Measurements from ENCODE around the gene SDK1. TPM values are rescaled to one million over a fixed set of nuclear protein-coding genes. Genes with fewer than 3 reads are reported as not detected.

SDK1 gene
- total and polyA plus RNA-seq, 10 of the 15 experiments (the other 5 are each of a cell fraction or from before 2014, with no cell fraction given), result 0.14 to 0.33 TPM; not detected in 8

GRCh38 chr7:3371601-3372000 lies 70.5 kb downstream of the SDK1 start:
- Histone ChIP-seq H3K27ac (ENCODE audit: control insufficient read depth, insufficient read depth) (no peak overlapping the region), H3K9me3 (replicated peaks; ENCODE audit: control insufficient read depth, insufficient read depth, low read length) (no peaks in the 10 kb centered on the region), H3K4me2 (ENCODE audit: control insufficient read depth, insufficient read depth) (no peak overlapping the region), H3K4me1 (ENCODE audit: control insufficient read depth, insufficient read depth, low read length) (no peaks in the 10 kb centered on the region), H3K36me3 (ENCODE audit: control insufficient read depth in 2 of 2, insufficient read depth in 2 of 2, low read length in 1 of 2) (no peaks in the 10 kb centered on the region), H3K4me3 (no peak overlapping the region), H4K20me1 (ENCODE audit: control insufficient read depth, insufficient read depth) (no peaks in the 10 kb centered on the region), H3K27me3 (replicated peaks in 1 of 2; ENCODE audit: control insufficient read depth in 2 of 2, insufficient read depth in 2 of 2, low read length in 1 of 2) (no peaks in the 10 kb centered on the region), H2AFZ (ENCODE audit: control insufficient read depth, low read depth, low read length) (no peak overlapping the region), H3K79me2 (ENCODE audit: control insufficient read depth, insufficient read depth, low read length) (no peaks in the 10 kb centered on the region), H3K9ac (ENCODE audit: control insufficient read depth, insufficient read depth, low read length) (no peak overlapping the region)
- intact Hi-C loops (cut with micrococcal nuclease; ENCODE audit: unreplicated experiment) (no loop called here), in situ Hi-C loops (cut with MboI) (no loop called here)
- TF ChIP-seq RUNX3 (IDR thresholded peaks at IDR 0.05; ENCODE audit: low read length), result peak; percentile 29; the same call in 1 of the 2 replicates
- no peak for TF ChIP-seq USF2 (IDR thresholded peaks at IDR 0.05; ENCODE audit: borderline replicate concordance, low read depth, low read length)
- no peak for TF ChIP-seq CEBPB (IDR thresholded peaks at IDR 0.05; ENCODE audit: borderline replicate concordance in 1 of 2, low read depth in 2 of 2, low read length in 2 of 2)
- TF ChIP-seq SREBF1 (IDR thresholded peaks at IDR 0.05; ENCODE audit: low read length), result no peak
- no peak for TF ChIP-seq MTA2 (IDR thresholded peaks at IDR 0.05; ENCODE audit: low read depth)
- ChIA-PET POLR2A (no interaction called here), CTCF (no interaction called here), RAD21 (ENCODE audit: unreplicated experiment) (no interaction called here), SMC1A (ENCODE audit: uncharacterized antibody, unreplicated experiment) (interaction anchor here (0.6 kb wide), 1 partner anchor 18 kb away, joined by 3 read pairs; no protein-coding TSS in a partner anchor)
- ATAC-seq (no peak), FAIRE-seq (no peak), DNase-seq (ENCODE audit: low read depth, low spot score) (no peak)
- WGBS (ENCODE audit: insufficient coverage, insufficient replicate concordance, low lambda C conversion rate, missing lambda C conversion rate), result 2% methylated on average over 4 of the region's 4 CpGs
- BruUV-seq (replicated peaks), result no TSS peak

- intact Hi-C loops (cut with micrococcal nuclease; ENCODE audit: unreplicated experiment), result no loop called here
- ChIA-PET CTCF (no interaction called here), POLR2A (no interaction called here), SMC1A (ENCODE audit: uncharacterized antibody, unreplicated experiment) (no interaction called here), RAD21 (ENCODE audit: unreplicated experiment) (no interaction called here)
- Histone ChIP-seq H3K9me3 (replicated peaks; ENCODE audit: control insufficient read depth, insufficient read depth, low read length) (no peaks in the 10 kb centered on the region), H2AFZ (ENCODE audit: control insufficient read depth, low read depth, low read length) (no peak overlapping the region), H4K20me1 (ENCODE audit: control insufficient read depth, insufficient read depth) (no peaks in the 10 kb centered on the region), H3K79me2 (ENCODE audit: control insufficient read depth, insufficient read depth, low read length) (no peaks in the 10 kb centered on the region), H3K27ac (ENCODE audit: control insufficient read depth, insufficient read depth) (no peak overlapping the region), H3K4me2 (ENCODE audit: control insufficient read depth, insufficient read depth) (no peak overlapping the region), H3K4me1 (ENCODE audit: control insufficient read depth, insufficient read depth, low read length) (no peaks in the 10 kb centered on the region), H3K36me3 (ENCODE audit: control insufficient read depth in 2 of 2, insufficient read depth in 2 of 2, low read length in 1 of 2) (no peaks in the 10 kb centered on the region), H3K27me3 (replicated peaks in 1 of 2; ENCODE audit: control insufficient read depth in 2 of 2, insufficient read depth in 2 of 2, low read length in 1 of 2) (no peaks in the 10 kb centered on the region), H3K9ac (ENCODE audit: control insufficient read depth, insufficient read depth, low read length) (no peak overlapping the region), H3K4me3 (no peak overlapping the region)
- ATAC-seq (no peak), DNase-seq (ENCODE audit: low read depth, low spot score) (no peak), FAIRE-seq (no peak)
- in situ Hi-C loops (cut with MboI), result no loop called here
- WGBS (ENCODE audit: insufficient coverage, insufficient replicate concordance, low lambda C conversion rate, missing lambda C conversion rate), result 6% methylated on average over 2 of the region's 2 CpGs
- BruUV-seq (replicated peaks), result no TSS peak
- TF ChIP-seq ZNF217 (IDR thresholded peaks at IDR 0.05), result no peak
- no peak for TF ChIP-seq IRF3 (IDR thresholded peaks at IDR 0.05)
- TF ChIP-seq NR2F1 (conservative IDR thresholded peaks at IDR 0.05), result no peak
- no peak for TF ChIP-seq MEF2B (IDR thresholded peaks at IDR 0.05; ENCODE audit: partially characterized antibody, poor library complexity, severe bottlenecking)
- TF ChIP-seq FOS (IDR thresholded peaks at IDR 0.05; ENCODE audit: borderline replicate concordance, extremely low read depth, insufficient read length), result no peak
- TF ChIP-seq NR2C2 (IDR thresholded peaks at IDR 0.05; ENCODE audit: borderline replicate concordance, control insufficient read depth, insufficient read length, low read depth), result no peak
- TF ChIP-seq MTA3 (IDR thresholded peaks at IDR 0.05; ENCODE audit: borderline replicate concordance, low read length), result no peak
- no peak for TF ChIP-seq DPF2 (IDR thresholded peaks at IDR 0.05)
- TF ChIP-seq SMC3 (IDR thresholded peaks at IDR 0.05; ENCODE audit: borderline replicate concordance, low read length), result no peak
- no peak for TF ChIP-seq ZBED1 (IDR thresholded peaks at IDR 0.05; ENCODE audit: borderline replicate concordance)
- no peak for TF ChIP-seq ZNF384 (IDR thresholded peaks at IDR 0.05; ENCODE audit: borderline replicate concordance, low read depth, low read length)
Measured at GRCh38 chr7:3374239-3374638, 73.2 kb downstream of the SDK1 start.

Measured in GM12878 (cell line).